ENCODE measurements around the gene TMEM123. TPM values are rescaled to one million over a fixed set of nuclear protein-coding genes. Genes with fewer than 3 reads are reported as not detected.
"Not testable (repeated sequence)": the region's sequence is repeated elsewhere in the genome, so short reads cannot be mapped to it uniquely, and the experiment has no call there.

The TMEM123 gene
- polyA plus RNA-seq, 1 donor, result 141 TPM

- Histone ChIP-seq H3K27me3 (ENCODE audit: control insufficient read depth, insufficient read depth, low read length) (no peaks in the 10 kb centered on the region), H3K27ac (ENCODE audit: low read length) (peak overlapping the region; percentile 88), H3K9me3 (ENCODE audit: control insufficient read depth, low read depth, low read length) (no peaks in the 10 kb centered on the region), H3K4me1 (ENCODE audit: control insufficient read depth, insufficient read depth, low read length) (peaks cover 16% of the 10 kb centered on the region), H3K4me3 (ENCODE audit: low read length) (peak overlapping the region; percentile 89), H3K36me3 (ENCODE audit: control insufficient read depth, insufficient read depth, low read length) (peaks cover 3% of the 10 kb centered on the region)
- peak; percentile 72 to 90 for DNase-seq
- no CpG with 5 or more reads among the region's 55 CpGs for WGBS (ENCODE audit: insufficient coverage, low lambda C conversion rate)
Measured at GRCh38 chr11:102451681-102452460, 694 bp downstream of the TMEM123 start.

GRCh38 chr11:102451041-102451680 lies 1.4 kb downstream of the TMEM123 start:
- peaks cover 3% of the 10 kb centered on the region for H3K36me3 ChIP-seq (ENCODE audit: control insufficient read depth, insufficient read depth, low read length)
- 11% methylated on average over 4 of the region's 6 CpGs for WGBS (ENCODE audit: insufficient coverage, low lambda C conversion rate)
- no peaks in the 10 kb centered on the region for H3K9me3 ChIP-seq (ENCODE audit: control insufficient read depth, low read depth, low read length)
- peak in 1 of 2 donors; percentile 44 for DNase-seq
- peak overlapping the region; percentile 88 for H3K27ac ChIP-seq (ENCODE audit: low read length)
- no peaks in the 10 kb centered on the region for H3K27me3 ChIP-seq (ENCODE audit: control insufficient read depth, insufficient read depth, low read length)
- peak overlapping the region; percentile 89 for H3K4me3 ChIP-seq (ENCODE audit: low read length)
- peaks cover 16% of the 10 kb centered on the region for H3K4me1 ChIP-seq (ENCODE audit: control insufficient read depth, insufficient read depth, low read length)

- no peak overlapping the region for H3K27ac ChIP-seq (ENCODE audit: low read length)
- WGBS (ENCODE audit: insufficient coverage, low lambda C conversion rate), result 70% methylated on average over 3 of the region's 7 CpGs
- no peaks in the 10 kb centered on the region for H3K27me3 ChIP-seq (ENCODE audit: control insufficient read depth, insufficient read depth, low read length)
- no peak for DNase-seq
- H3K4me1 ChIP-seq (ENCODE audit: control insufficient read depth, insufficient read depth, low read length), result peaks cover 16% of the 10 kb centered on the region
- no peaks in the 10 kb centered on the region for H3K9me3 ChIP-seq (ENCODE audit: control insufficient read depth, low read depth, low read length)
- H3K36me3 ChIP-seq (ENCODE audit: control insufficient read depth, insufficient read depth, low read length), result peaks cover 11% of the 10 kb centered on the region
- H3K4me3 ChIP-seq (ENCODE audit: low read length), result no peak overlapping the region
Measured at GRCh38 chr11:102449651-102450570, 2.7 kb downstream of the TMEM123 start.

GRCh38 chr11:102448869-102449224 lies 3.7 kb downstream of the TMEM123 start:
- Histone ChIP-seq H3K9me3 (ENCODE audit: control insufficient read depth, low read depth, low read length) (no peaks in the 10 kb centered on the region), H3K27me3 (ENCODE audit: control insufficient read depth, insufficient read depth, low read length) (no peaks in the 10 kb centered on the region), H3K36me3 (ENCODE audit: control insufficient read depth, insufficient read depth, low read length) (peaks cover 13% of the 10 kb centered on the region), H3K4me1 (ENCODE audit: control insufficient read depth, insufficient read depth, low read length) (peaks cover 16% of the 10 kb centered on the region), H3K27ac (ENCODE audit: low read length) (no peak overlapping the region), H3K4me3 (ENCODE audit: low read length) (no peak overlapping the region)
- no CpG with 5 or more reads among the region's 2 CpGs for WGBS (ENCODE audit: insufficient coverage, low lambda C conversion rate)
- peak in 1 of 2 donors; percentile 26 for DNase-seq

- Histone ChIP-seq H3K4me3 (ENCODE audit: low read length) (no peak overlapping the region), H3K27ac (ENCODE audit: low read length) (no peak overlapping the region), H3K4me1 (ENCODE audit: control insufficient read depth, insufficient read depth, low read length) (peaks cover 10% of the 10 kb centered on the region), H3K27me3 (ENCODE audit: control insufficient read depth, insufficient read depth, low read length) (no peaks in the 10 kb centered on the region), H3K36me3 (ENCODE audit: control insufficient read depth, insufficient read depth, low read length) (peaks cover 13% of the 10 kb centered on the region), H3K9me3 (ENCODE audit: control insufficient read depth, low read depth, low read length) (no peaks in the 10 kb centered on the region)
- no peak for DNase-seq
- 70% methylated on average over 2 of the region's 2 CpGs for WGBS (ENCODE audit: insufficient coverage, low lambda C conversion rate)
Measured at GRCh38 chr11:102447941-102448868, 4.4 kb downstream of the TMEM123 start.

GRCh38 chr11:102447193-102447592 lies 5.4 kb downstream of the TMEM123 start:
- Histone ChIP-seq H3K36me3 (ENCODE audit: control insufficient read depth, insufficient read depth, low read length) (peaks cover 13% of the 10 kb centered on the region), H3K27me3 (ENCODE audit: control insufficient read depth, insufficient read depth, low read length) (no peaks in the 10 kb centered on the region), H3K4me3 (ENCODE audit: low read length) (no peak overlapping the region), H3K4me1 (ENCODE audit: control insufficient read depth, insufficient read depth, low read length) (peaks cover 9% of the 10 kb centered on the region), H3K9me3 (ENCODE audit: control insufficient read depth, low read depth, low read length) (no peaks in the 10 kb centered on the region), H3K27ac (ENCODE audit: low read length) (no peak overlapping the region)
- DNase-seq, result no peak

GRCh38 chr11:102446606-102447005 lies 6.0 kb downstream of the TMEM123 start:
- peaks cover 9% of the 10 kb centered on the region for H3K4me1 ChIP-seq (ENCODE audit: control insufficient read depth, insufficient read depth, low read length)
- no CpG with 5 or more reads among the region's 3 CpGs for WGBS (ENCODE audit: insufficient coverage, low lambda C conversion rate)
- H3K27ac ChIP-seq (ENCODE audit: low read length), result no peak overlapping the region

GRCh38 chr11:102444693-102445092 lies 7.9 kb downstream of the TMEM123 start:
- peaks cover 13% of the 10 kb centered on the region for H3K36me3 ChIP-seq (ENCODE audit: control insufficient read depth, insufficient read depth, low read length)
- DNase-seq; H3K27ac ChIP-seq (ENCODE audit: low read length); H3K9me3 ChIP-seq (ENCODE audit: control insufficient read depth, low read depth, low read length); H3K4me3 ChIP-seq (ENCODE audit: low read length); H3K4me1 ChIP-seq (ENCODE audit: control insufficient read depth, insufficient read depth, low read length); H3K27me3 ChIP-seq (ENCODE audit: control insufficient read depth, insufficient read depth, low read length): not testable (repeated sequence)
- WGBS (ENCODE audit: insufficient coverage, low lambda C conversion rate), result no CpG with 5 or more reads among the region's 5 CpGs

More at GRCh38 chr11:102446606-102447005, 6.0 kb downstream of the TMEM123 start:
- Histone ChIP-seq H3K36me3 (ENCODE audit: control insufficient read depth, insufficient read depth, low read length) (peaks cover 13% of the 10 kb centered on the region), H3K9me3 (ENCODE audit: control insufficient read depth, low read depth, low read length) (no peaks in the 10 kb centered on the region), H3K4me3 (ENCODE audit: low read length) (no peak overlapping the region), H3K27me3 (ENCODE audit: control insufficient read depth, insufficient read depth, low read length) (no peaks in the 10 kb centered on the region)
- no peak for DNase-seq

- no CpG with 5 or more reads among the region's 4 CpGs for WGBS (ENCODE audit: insufficient coverage, low lambda C conversion rate)
- H3K27me3 ChIP-seq (ENCODE audit: control insufficient read depth, insufficient read depth, low read length), result not testable (repeated sequence)
Measured at GRCh38 chr11:102444142-102444541, 8.4 kb downstream of the TMEM123 start.

More at GRCh38 chr11:102444142-102444541, 8.4 kb downstream of the TMEM123 start:
- not testable (repeated sequence) for H3K4me3 ChIP-seq (ENCODE audit: low read length); DNase-seq; H3K27ac ChIP-seq (ENCODE audit: low read length); H3K9me3 ChIP-seq (ENCODE audit: control insufficient read depth, low read depth, low read length); H3K4me1 ChIP-seq (ENCODE audit: control insufficient read depth, insufficient read depth, low read length)
- H3K36me3 ChIP-seq (ENCODE audit: control insufficient read depth, insufficient read depth, low read length), result peaks cover 13% of the 10 kb centered on the region

Measured in large intestine (tissue), 3 donors.